Activated naive CD8-positive, alpha-beta T cell treated with anti-CD3 and anti-CD28 coated beads, Interleukin-2, amount 50 U/mL, for 24 hours (primary cell): ENCODE measurements around the gene ACTN4.

Experiments
- ATAC-seq: fragments of 150-1000 bp; cut with Tn5 transposase; one replicate; pipeline ENCODE4 v1.10.0; 2021
- DNase-seq: peaks from one replicate; pipeline ENCODE4 v3.0.0; 2021
- H3K27ac Mint-ChIP-seq: one replicate; pipeline ENCODE4 v1.8.0; 2021; ENCODE audit warnings: mild to moderate bottlenecking, mixed read lengths
- H3K27me3 Mint-ChIP-seq: one replicate; pipeline ENCODE4 v1.8.0; 2021; ENCODE audit warnings: mixed read lengths
- H3K36me3 Mint-ChIP-seq: one replicate; pipeline ENCODE4 v1.8.0; 2021; ENCODE audit warnings: low read depth, mixed read lengths
- H3K4me1 Mint-ChIP-seq: one replicate; pipeline ENCODE4 v1.8.0; 2021; ENCODE audit warnings: mixed read lengths
- H3K4me3 Mint-ChIP-seq: one replicate; pipeline ENCODE4 v1.8.0; 2021; ENCODE audit warnings: mild to moderate bottlenecking, moderate library complexity, mixed read lengths
- H3K9me3 Mint-ChIP-seq: one replicate; pipeline ENCODE4 v1.8.0; 2021; ENCODE audit warnings: mixed read lengths

Gene ACTN4

DNA sequence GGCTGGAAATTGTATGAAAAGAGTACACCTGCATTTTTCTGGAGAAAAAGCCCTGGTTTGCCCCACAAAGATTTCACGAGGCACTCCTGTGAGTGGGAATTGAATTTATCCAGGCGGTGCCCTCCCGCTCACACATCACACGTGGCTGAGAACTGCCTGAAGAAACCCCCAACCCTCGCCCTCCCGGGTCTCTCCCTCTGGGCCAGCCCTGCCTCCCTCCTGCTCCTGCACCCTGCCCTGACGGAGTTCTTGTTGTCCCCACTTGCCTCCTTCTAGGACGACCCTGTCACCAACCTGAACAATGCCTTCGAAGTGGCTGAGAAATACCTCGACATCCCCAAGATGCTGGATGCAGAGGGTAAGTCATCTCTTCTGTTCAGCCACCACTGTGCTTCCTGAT, 61.7 kb downstream of the ACTN4 start:
- peaks cover 22% of the 10 kb centered on the region for H3K36me3 Mint-ChIP-seq
- no peak overlapping the region for H3K4me3 Mint-ChIP-seq
- H3K4me1 Mint-ChIP-seq, result no peaks in the 10 kb centered on the region
- no peak overlapping the region for H3K27ac Mint-ChIP-seq
- H3K27me3 Mint-ChIP-seq, result no peaks in the 10 kb centered on the region
- DNase-seq (no peak), ATAC-seq (no peak)
- H3K9me3 Mint-ChIP-seq, result no peaks in the 10 kb centered on the region

DNA sequence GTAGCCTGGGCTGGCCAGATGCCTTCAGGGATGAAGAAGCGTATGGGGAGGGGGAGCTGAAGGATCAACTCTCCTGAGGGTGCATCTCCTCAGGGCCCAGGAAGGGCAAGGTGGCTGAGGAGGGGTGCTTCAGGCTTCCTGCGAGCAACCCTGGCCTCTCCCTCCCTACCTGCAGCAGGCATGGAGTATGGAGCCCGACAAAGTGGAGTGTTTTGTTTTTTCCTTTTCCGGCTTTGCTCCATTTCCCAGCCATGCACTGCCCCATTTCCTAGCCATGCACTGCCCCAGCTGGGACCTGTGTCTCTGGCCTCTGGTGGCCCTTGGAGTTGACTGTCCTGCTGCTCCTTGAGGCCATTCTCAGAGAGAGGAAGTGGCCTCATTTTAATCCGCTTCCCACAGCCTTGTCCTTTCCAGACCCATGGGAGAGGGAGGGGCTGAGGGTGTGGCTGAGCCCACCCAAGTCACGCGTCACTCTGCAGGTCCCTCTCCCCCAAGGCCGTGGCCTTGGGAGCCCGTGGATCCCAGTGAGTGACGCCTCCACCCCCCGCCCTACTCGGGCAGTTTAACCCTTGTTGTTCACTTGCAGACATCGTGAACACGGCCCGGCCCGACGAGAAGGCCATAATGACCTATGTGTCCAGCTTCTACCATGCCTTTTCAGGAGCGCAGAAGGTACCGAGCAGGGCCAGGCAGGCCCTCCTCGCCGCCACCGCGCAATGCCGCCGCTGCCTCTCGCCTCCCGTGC, 62.4 kb downstream of the ACTN4 start:
- H3K27ac Mint-ChIP-seq, result no peak overlapping the region
- no peak for ATAC-seq
- peaks cover 23% of the 10 kb centered on the region for H3K36me3 Mint-ChIP-seq
- no peaks in the 10 kb centered on the region for H3K4me1 Mint-ChIP-seq
- no peak overlapping the region for H3K4me3 Mint-ChIP-seq
- H3K9me3 Mint-ChIP-seq, result no peaks in the 10 kb centered on the region
- DNase-seq, result no peak
- H3K27me3 Mint-ChIP-seq, result no peaks in the 10 kb centered on the region

- H3K36me3 Mint-ChIP-seq, result peaks cover 24% of the 10 kb centered on the region
- no peak overlapping the region for H3K4me3 Mint-ChIP-seq
- H3K27ac Mint-ChIP-seq, result no peak overlapping the region
- DNase-seq (no peak), ATAC-seq (no peak)
- no peaks in the 10 kb centered on the region for H3K4me1 Mint-ChIP-seq
- H3K9me3 Mint-ChIP-seq, result no peaks in the 10 kb centered on the region
- no peaks in the 10 kb centered on the region for H3K27me3 Mint-ChIP-seq
These were observed 62.9 kb downstream of the ACTN4 start for GRCh38 chr19:38710416-38710702.

- H3K36me3 Mint-ChIP-seq, result peaks cover 23% of the 10 kb centered on the region
- H3K9me3 Mint-ChIP-seq, result no peaks in the 10 kb centered on the region
- no peaks in the 10 kb centered on the region for H3K4me1 Mint-ChIP-seq
- no peak for ATAC-seq
- H3K27me3 Mint-ChIP-seq, result no peaks in the 10 kb centered on the region
- no peak overlapping the region for H3K27ac Mint-ChIP-seq
- DNase-seq, result no peak
- H3K4me3 Mint-ChIP-seq, result no peak overlapping the region
These were observed 63.7 kb downstream of the ACTN4 start for GRCh38 chr19:38710928-38711725.

GRCh38 chr19:38711726-38712153, 64.3 kb downstream of the ACTN4 start:
- Mint-ChIP-seq H3K27ac (no peak overlapping the region), H3K36me3 (peaks cover 27% of the 10 kb centered on the region), H3K4me3 (no peak overlapping the region), H3K4me1 (no peaks in the 10 kb centered on the region), H3K27me3 (no peaks in the 10 kb centered on the region), H3K9me3 (no peaks in the 10 kb centered on the region)
- ATAC-seq (no peak), DNase-seq (no peak)

GRCh38 chr19:38712161-38712748, 64.8 kb downstream of the ACTN4 start:
- ATAC-seq (no peak), DNase-seq (no peak)
- Mint-ChIP-seq H3K4me3 (no peak overlapping the region), H3K4me1 (no peaks in the 10 kb centered on the region), H3K9me3 (no peaks in the 10 kb centered on the region), H3K27me3 (no peaks in the 10 kb centered on the region), H3K27ac (no peak overlapping the region), H3K36me3 (peaks cover 27% of the 10 kb centered on the region)

- peaks cover 24% of the 10 kb centered on the region for H3K36me3 Mint-ChIP-seq
- no peak overlapping the region for H3K4me3 Mint-ChIP-seq
- no peaks in the 10 kb centered on the region for H3K9me3 Mint-ChIP-seq
- no peak for ATAC-seq
- no peaks in the 10 kb centered on the region for H3K4me1 Mint-ChIP-seq
- no peak for DNase-seq
- no peaks in the 10 kb centered on the region for H3K27me3 Mint-ChIP-seq
- H3K27ac Mint-ChIP-seq, result no peak overlapping the region
These were observed 65.8 kb downstream of the ACTN4 start for GRCh38 chr19:38713227-38713649.

DNA sequence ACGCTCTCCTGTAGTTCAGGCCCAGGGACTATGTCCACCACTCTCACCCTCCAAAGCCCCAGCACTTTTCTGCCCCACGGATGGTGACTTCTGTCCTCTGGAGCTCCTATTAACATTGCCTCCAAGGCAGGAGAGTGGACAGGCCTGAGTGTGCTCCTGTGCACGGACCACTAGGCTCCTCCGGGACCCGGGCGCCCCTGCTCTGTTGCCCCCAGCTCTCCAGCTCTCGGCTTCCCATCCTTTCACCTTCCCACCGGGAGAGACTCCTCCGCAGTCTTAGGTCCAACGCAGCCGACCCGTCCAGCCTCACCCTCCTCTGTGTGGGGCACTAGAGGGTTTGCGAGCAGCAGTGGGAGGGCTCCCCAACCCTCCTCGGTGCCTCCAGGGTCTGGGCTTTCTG, 66.4 kb downstream of the ACTN4 start:
- Mint-ChIP-seq H3K9me3 (no peaks in the 10 kb centered on the region), H3K27ac (no peak overlapping the region), H3K27me3 (no peaks in the 10 kb centered on the region), H3K4me3 (no peak overlapping the region), H3K4me1 (no peaks in the 10 kb centered on the region), H3K36me3 (peaks cover 20% of the 10 kb centered on the region)
- ATAC-seq, result no peak
- DNase-seq, result no peak

DNA sequence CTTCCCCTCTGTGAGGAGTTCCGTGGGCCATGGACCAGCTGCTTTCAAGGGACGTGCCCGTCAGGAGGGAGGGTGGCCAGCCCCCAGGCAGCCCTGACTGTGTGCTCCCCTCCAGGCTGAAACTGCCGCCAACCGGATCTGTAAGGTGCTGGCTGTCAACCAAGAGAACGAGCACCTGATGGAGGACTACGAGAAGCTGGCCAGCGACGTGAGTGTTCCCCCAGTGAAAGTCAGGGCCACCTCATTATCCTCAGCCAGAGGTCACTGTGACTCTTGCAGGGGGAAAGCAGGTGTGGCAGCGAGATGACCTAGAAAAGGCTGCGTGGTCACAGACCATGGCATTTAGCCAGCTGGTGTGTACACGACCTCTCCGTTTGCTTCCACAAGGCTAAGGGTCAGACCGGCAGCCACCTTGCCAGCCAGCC, 66.9 kb downstream of the ACTN4 start:
- ATAC-seq (no peak), DNase-seq (no peak)
- H3K9me3 Mint-ChIP-seq, result no peaks in the 10 kb centered on the region
- no peak overlapping the region for H3K4me3 Mint-ChIP-seq
- H3K36me3 Mint-ChIP-seq, result peaks cover 18% of the 10 kb centered on the region
- no peaks in the 10 kb centered on the region for H3K27me3 Mint-ChIP-seq
- H3K4me1 Mint-ChIP-seq, result no peaks in the 10 kb centered on the region
- no peak overlapping the region for H3K27ac Mint-ChIP-seq

DNA sequence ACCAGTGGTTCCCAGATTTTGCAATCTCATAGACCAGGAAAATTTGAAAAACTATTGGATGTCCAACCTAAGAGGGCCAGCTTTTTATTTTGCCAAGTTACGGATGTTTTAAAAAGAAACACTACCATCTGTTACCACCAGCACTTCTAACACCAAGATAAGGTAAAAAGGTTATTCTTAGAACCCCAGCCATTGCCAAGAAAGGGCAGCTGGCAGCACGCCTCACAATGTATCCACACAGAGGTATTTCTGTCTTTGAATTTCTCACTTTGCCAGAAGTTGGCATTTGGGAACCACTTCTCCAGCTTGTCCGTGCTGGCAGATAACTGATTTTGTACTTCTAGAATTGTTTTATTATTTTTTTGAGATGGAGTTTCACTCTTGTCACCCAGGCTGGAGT, 68.1 kb downstream of the ACTN4 start:
- H3K4me1 Mint-ChIP-seq, result no peaks in the 10 kb centered on the region
- no peaks in the 10 kb centered on the region for H3K9me3 Mint-ChIP-seq
- H3K27me3 Mint-ChIP-seq, result no peaks in the 10 kb centered on the region
- no peak overlapping the region for H3K27ac Mint-ChIP-seq
- ATAC-seq (no peak), DNase-seq (no peak)
- H3K36me3 Mint-ChIP-seq, result peaks cover 15% of the 10 kb centered on the region
- H3K4me3 Mint-ChIP-seq, result no peak overlapping the region

GRCh38 chr19:38717051-38717450, 69.6 kb downstream of the ACTN4 start:
- no peaks in the 10 kb centered on the region for H3K4me1 Mint-ChIP-seq
- H3K36me3 Mint-ChIP-seq, result peaks cover 11% of the 10 kb centered on the region
- ATAC-seq, result no peak
- no peak for DNase-seq
- no peak overlapping the region for H3K4me3 Mint-ChIP-seq
- H3K27me3 Mint-ChIP-seq, result no peaks in the 10 kb centered on the region
- H3K27ac Mint-ChIP-seq, result no peak overlapping the region
- H3K9me3 Mint-ChIP-seq, result no peaks in the 10 kb centered on the region

DNA sequence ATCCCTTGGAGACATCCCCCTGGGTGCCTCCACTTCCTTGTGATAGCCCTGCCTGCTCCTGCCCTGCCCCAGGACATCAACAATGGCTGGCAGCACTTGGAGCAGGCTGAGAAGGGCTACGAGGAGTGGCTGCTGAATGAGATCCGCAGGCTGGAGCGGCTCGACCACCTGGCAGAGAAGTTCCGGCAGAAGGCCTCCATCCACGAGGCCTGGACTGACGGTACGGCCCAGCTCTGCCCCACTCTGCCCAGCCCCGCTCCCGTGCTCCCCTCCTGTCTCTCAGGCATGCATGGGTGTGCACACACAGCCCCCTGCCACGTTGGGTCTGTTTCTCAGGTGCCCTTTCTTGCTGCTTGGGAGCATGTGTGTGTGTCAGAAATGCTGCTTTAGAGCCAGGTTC, 70.4 kb downstream of the ACTN4 start:
- H3K27ac Mint-ChIP-seq, result no peak overlapping the region
- H3K36me3 Mint-ChIP-seq, result peaks cover 11% of the 10 kb centered on the region
- H3K4me1 Mint-ChIP-seq, result no peaks in the 10 kb centered on the region
- no peaks in the 10 kb centered on the region for H3K9me3 Mint-ChIP-seq
- ATAC-seq (no peak), DNase-seq (no peak)
- H3K27me3 Mint-ChIP-seq, result no peaks in the 10 kb centered on the region
- H3K4me3 Mint-ChIP-seq, result no peak overlapping the region

DNA sequence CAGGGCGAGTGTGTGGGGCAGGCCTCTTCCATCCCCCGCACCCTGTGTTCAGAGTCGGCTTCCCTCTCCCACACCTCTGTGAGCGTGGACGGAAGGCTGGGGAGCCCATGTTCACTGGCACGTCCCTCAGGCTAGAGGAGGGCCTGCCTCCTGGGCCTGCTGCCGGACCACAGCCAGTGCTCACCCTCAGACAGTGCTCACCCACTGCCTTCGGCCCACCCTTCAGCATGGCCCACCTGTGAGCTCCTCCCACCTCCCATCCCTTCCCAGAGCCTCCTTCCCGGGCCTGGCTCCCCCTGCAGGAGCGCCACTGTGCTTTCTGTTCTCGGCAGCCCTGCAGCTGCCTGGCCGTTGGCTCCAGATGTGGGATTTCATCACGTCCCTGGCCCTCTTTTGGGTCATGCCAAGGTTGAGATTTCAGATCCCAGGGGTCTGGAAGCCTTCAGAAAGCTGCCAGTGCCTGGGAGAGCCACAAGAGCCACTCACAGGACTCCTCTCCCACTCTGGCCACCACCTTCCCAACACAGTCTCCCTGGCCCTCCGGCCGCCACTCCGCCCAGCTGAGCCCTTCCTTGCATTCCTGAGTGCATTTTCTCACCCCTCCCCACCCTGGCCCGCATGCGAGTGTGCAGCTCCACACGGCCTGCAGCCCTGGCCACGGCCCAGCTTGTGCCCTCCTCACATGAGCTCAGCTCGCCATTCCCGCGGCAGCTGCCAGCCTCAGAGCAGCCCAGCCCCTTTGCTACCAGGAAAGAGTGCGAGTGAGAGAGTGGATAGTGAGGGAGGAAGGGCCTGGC, 71.5 kb downstream of the ACTN4 start:
- ATAC-seq, result no peak
- Mint-ChIP-seq H3K36me3 (peaks cover 9% of the 10 kb centered on the region), H3K4me1 (no peaks in the 10 kb centered on the region), H3K4me3 (no peak overlapping the region), H3K27ac (no peak overlapping the region), H3K27me3 (no peaks in the 10 kb centered on the region), H3K9me3 (no peaks in the 10 kb centered on the region)
- no peak for DNase-seq

DNA sequence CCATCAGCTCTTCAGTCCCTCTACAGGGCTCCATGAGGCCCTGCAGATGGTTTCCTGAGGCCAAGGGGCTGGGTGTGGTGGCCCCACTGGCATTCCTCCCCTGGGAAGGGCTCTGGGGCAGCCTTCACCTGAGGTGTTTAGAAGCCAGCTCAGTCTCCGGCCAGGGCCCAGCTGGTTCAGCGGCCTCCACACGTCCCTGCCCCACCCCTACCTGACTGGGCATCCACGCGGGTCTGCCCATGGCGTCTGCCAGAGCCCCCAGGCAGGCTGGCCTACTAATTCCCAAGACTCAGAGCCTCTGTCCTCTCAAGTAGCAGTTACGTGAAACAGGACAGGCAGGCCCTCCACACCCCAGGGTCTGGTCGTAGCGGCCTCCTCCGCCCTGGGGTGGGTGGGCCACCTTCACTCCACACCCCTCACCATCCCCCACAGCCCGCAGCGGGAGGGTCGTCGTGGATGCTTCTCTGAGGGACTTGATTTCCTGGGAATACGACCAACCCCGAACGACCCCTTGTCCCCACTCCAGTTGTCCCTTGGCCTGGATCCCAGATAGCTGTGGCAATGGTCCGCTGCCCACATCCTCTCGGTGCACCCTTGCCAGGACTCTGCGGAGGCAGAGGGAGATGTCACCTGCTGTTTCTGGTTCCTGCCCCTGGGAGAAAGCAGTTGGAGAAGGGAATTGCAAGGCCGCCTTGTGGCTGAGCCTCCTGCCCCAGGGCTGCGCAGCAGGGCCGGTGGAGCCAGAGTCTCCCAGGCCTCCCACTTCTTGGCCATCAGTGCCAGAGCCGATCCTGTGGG, 72.5 kb downstream of the ACTN4 start:
- H3K4me1 Mint-ChIP-seq, result no peaks in the 10 kb centered on the region
- DNase-seq, result no peak
- no peak overlapping the region for H3K27ac Mint-ChIP-seq
- no peak overlapping the region for H3K4me3 Mint-ChIP-seq
- H3K27me3 Mint-ChIP-seq, result no peaks in the 10 kb centered on the region
- H3K36me3 Mint-ChIP-seq, result peaks cover 5% of the 10 kb centered on the region
- ATAC-seq, result no peak
- no peaks in the 10 kb centered on the region for H3K9me3 Mint-ChIP-seq
